Muscle of leg (tissue), 11 donors: ENCODE results near the gene BNIP5. TPM values are rescaled to one million over a fixed set of nuclear protein-coding genes. Genes with fewer than 3 reads are reported as not detected.
"Not testable (repeated sequence)": the region's sequence is repeated elsewhere in the genome, so short reads cannot be mapped to it uniquely, and the experiment has no call there.

ENCODE experiments used
- DNase-seq: peaks from one replicate; pipeline ENCODE4 v3.0.0; 2013
- H3K27ac ChIP-seq: one replicate; pipeline ENCODE4 v1.5.1; 2013; ENCODE audit warnings: mild to moderate bottlenecking, low read length, control low read depth
- H3K27me3 ChIP-seq: one replicate; pipeline ENCODE4 v1.6.1; 2013; ENCODE audit warnings: low read length; ENCODE audit not compliant: control insufficient read depth, insufficient read depth
- H3K36me3 ChIP-seq: one replicate; pipeline ENCODE4 v1.6.1; 2013; ENCODE audit warnings: low read length; ENCODE audit not compliant: control insufficient read depth, insufficient read depth
- H3K4me1 ChIP-seq: one replicate; pipeline ENCODE4 v1.6.1; 2013; ENCODE audit warnings: low read length; ENCODE audit not compliant: control insufficient read depth, insufficient read depth
- H3K4me3 ChIP-seq: one replicate; pipeline ENCODE4 v1.5.1; 2013; ENCODE audit warnings: low read length, control low read depth
- H3K9me3 ChIP-seq: replicated peaks from 2 replicates; pipeline ENCODE4 v1.6.1; 2013; ENCODE audit warnings: low read depth, low read length; ENCODE audit not compliant: control insufficient read depth
- WGBS: methylation state at CpG from one replicate; pipeline ENCODE4 v1.1.5; 2013; ENCODE audit warnings: missing lambda C conversion rate; ENCODE audit not compliant: insufficient coverage; 5-methylcytosine and 5-hydroxymethylcytosine counted together
- polyA plus RNA-seq, 8 donors: library from polyadenylated mRNA; unstranded; fragments of 120-200 nt; gene quantifications; one replicate each; pipeline versions ENCODE4 v1.2.1 to v1.2.3, GENCODE V29; 2013; ENCODE audit warnings: inconsistent platforms in 1 of 8, low replicate concordance in 1 of 8; ENCODE audit not compliant: insufficient read length in 8 of 8, insufficient read depth in 1 of 8
- total RNA-seq: library from RNA; stranded (reverse); fragments of 120-200 nt; gene quantifications from one replicate; pipeline ENCODE4 v1.2.4, GENCODE V29; 2013

The BNIP5 gene
- total and polyA plus RNA-seq, 9 donors, result 0.04 to 0.65 (median 0.07) TPM; not detected in 2

DNA sequence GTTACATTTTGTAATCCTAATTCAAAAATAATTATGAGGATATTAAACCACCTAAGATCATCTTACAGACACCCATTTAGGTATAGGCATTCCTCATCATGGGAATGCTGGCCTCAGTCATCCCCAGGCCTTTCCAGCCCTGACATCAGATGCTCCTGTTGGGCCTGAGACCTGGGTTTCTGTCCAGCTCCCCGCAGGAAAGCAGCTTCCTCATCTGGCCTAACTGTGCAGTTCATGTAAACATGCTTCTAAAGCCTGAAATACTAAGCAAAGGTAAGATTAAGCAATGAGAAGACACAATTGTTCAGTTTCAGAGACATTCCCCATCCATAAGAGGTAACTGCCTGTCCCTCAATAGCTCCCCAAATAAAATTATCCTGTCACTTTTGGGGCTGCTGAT is 31.7 kb upstream of the BNIP5 start:
- no peak overlapping the region for H3K27ac ChIP-seq
- no CpG with 5 or more reads among the region's 1 CpG for WGBS
- peaks cover 10% of the 10 kb centered on the region for H3K4me1 ChIP-seq
- no peaks in the 10 kb centered on the region for H3K9me3 ChIP-seq
- H3K36me3 ChIP-seq, result no peaks in the 10 kb centered on the region
- DNase-seq, result no peak
- peaks cover 7% of the 10 kb centered on the region for H3K27me3 ChIP-seq
- no peak overlapping the region for H3K4me3 ChIP-seq

DNA sequence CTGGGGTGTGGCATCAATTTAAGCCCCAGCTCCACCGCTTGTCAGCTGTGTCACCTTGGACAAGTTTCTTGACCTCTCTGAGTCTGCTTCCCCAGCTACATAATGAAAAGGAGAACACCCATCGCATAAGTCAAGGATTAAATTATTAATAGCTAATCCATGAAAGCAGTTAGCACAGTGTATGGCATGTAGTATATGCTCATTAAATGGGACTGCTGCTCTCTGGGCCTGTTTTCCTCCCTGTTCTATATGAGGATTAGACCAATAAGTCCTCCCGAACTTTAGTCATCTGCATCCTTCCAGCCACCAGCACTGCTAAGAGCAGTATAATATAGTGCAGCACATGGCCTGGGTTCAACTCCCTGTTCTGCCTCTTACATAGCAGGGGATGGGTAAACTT is 31.1 kb upstream of the BNIP5 start:
- H3K9me3 ChIP-seq, result no peaks in the 10 kb centered on the region
- no peaks in the 10 kb centered on the region for H3K36me3 ChIP-seq
- no CpG with 5 or more reads among the region's 3 CpGs for WGBS
- H3K4me3 ChIP-seq, result no peak overlapping the region
- no peak overlapping the region for H3K27ac ChIP-seq
- H3K27me3 ChIP-seq, result peaks cover 5% of the 10 kb centered on the region
- no peak for DNase-seq
- H3K4me1 ChIP-seq, result peaks cover 10% of the 10 kb centered on the region

DNA sequence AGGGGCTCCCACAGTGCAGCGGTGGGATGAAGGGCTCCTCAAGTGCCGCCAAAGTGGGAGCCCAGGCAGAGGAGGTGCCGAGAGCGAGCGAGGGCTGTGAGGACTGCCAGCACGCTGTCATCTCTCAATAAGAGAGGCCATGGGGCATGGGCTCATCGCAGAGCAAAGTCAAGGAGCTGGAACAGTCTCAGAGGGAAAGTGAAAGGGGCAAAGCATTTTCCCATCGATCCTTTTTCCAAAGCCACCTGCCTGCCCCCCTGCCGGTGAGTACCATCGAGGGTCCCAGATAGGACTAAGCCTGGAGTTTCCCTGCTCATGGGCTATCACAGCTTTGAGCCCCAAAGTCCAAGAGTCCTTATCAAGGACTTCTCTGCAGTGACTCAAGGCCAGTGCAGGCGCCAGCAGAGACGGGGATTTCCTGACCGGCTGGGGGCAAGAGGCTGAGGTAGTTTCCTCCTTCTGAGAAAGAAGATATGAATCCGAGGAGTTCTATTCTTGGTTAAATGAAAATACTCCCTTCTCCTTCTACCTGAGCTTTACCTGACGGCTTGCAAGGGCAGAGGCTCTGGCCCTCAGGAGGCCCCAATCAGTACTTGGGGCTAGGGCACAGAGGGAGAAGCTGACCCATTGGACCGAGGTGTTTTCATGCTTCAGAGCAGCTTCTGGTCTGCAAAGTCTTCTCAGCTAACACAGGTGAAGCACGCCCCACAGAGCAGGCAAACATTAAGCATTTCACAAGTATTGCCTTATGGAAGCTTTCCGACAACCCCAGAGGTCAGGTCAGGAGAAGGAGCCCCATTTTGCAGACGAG is 28.2 kb upstream of the BNIP5 start:
- DNase-seq, result no peak
- 85% methylated on average over 10 of the region's 19 CpGs for WGBS
- peaks cover 17% of the 10 kb centered on the region for H3K4me1 ChIP-seq
- H3K27ac ChIP-seq, result no peak overlapping the region
- H3K4me3 ChIP-seq, result no peak overlapping the region
- peaks cover 2% of the 10 kb centered on the region for H3K27me3 ChIP-seq
- no peaks in the 10 kb centered on the region for H3K36me3 ChIP-seq
- no peaks in the 10 kb centered on the region for H3K9me3 ChIP-seq

DNA sequence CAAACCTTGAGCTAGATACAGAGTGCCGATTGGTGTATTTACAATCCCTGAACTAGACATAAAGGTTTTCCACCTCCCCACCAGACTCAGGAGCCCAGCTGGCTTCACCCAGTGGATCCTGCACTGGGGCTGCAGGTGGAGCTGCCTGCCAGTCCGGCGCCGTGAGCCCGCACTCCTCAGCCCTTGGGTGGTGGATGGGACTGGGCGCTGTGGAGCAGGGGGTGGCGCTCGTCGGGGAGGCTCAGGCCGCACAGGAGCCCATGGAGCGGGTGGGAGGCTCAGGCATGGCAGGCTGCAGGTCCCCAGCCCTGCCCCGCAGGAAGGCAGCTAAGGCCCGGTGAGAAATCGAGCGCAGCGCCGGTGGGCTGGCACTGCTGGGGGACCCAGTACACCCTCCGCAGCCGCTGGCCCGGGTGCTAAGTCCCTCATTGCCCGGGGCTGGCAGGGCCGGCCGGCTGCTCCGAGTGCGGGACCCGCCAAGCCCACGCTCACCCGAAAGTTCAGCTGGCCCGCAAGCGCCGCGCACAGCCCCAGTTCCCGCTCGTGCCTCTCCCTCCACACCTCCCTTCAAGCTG is 27.5 kb upstream of the BNIP5 start:
- H3K27ac ChIP-seq, DNase-seq, H3K27me3 ChIP-seq, H3K4me3 ChIP-seq, H3K36me3 ChIP-seq, H3K9me3 ChIP-seq: not testable (repeated sequence)
- WGBS, result 97% methylated on average over 14 of the region's 34 CpGs
- H3K4me1 ChIP-seq, result peaks cover 15% of the 10 kb centered on the region

DNA sequence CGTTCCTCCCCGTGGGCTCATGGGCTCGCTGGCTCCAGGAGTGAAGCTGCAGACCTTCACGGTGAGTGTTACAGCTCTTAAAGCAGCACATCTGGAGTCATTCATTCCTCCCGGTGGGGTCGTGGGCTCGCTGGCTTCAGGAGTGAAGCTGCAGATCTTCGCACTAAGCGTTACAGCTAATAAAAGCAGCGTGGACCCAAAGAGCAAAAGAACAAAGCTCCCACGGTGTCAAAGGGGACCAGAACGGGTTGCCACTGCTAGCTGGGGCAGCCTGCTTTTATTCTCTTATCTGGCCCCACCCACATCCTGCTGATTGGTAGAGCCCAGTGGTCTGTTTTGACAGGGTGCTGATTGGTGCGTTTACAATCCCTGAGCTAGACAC is 26.7 kb upstream of the BNIP5 start:
- H3K36me3 ChIP-seq, H3K4me3 ChIP-seq, H3K9me3 ChIP-seq, H3K27ac ChIP-seq, DNase-seq, H3K27me3 ChIP-seq: not testable (repeated sequence)
- H3K4me1 ChIP-seq, result peaks cover 15% of the 10 kb centered on the region
- WGBS, result 27% methylated on average over 10 of the region's 13 CpGs

DNA sequence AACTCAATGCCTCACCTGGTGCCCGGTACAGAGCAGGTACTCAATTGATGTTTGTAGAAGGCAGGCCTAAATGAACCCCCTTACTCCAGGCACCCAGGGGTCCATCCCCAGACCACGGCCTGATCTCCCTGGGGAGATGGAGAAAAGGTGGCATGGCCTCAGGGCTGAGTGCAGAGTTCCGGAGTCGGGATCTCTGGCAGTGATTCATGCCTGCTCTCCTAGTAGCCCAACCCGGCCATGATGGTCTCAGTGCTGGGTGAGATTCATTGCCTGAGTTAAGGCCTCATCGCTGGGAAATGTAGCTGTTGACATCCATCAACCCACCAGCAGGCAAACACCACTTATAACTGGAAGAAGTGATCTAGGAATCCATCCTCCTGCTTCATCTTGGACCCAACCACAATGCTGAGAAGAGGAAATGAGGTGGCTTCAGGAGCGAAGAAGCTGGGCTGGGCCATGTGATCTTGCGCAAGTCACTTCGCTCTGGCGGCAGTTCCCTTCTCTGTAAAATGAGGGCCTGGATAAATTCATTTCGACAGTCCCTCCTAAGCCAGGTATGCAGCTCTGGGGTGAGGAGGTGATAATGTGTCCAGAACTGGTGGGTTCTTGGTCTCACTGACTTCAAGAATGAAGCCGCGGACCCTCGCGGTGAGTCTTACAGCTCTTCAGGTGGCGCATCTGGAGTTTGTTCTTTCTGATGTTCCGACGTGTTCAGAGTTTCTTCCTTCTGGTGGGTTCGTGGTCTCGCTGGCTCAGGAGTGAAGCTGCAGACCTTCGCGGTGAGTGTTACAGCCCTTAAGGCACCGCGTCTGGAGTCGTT is 26.1 kb upstream of the BNIP5 start:
- peaks cover 20% of the 10 kb centered on the region for H3K4me1 ChIP-seq
- 50% methylated on average over 21 of the region's 25 CpGs for WGBS
- H3K36me3 ChIP-seq, result no peaks in the 10 kb centered on the region
- no peak overlapping the region for H3K27ac ChIP-seq
- no peaks in the 10 kb centered on the region for H3K9me3 ChIP-seq
- no peak for DNase-seq
- H3K27me3 ChIP-seq, result peaks cover 2% of the 10 kb centered on the region
- no peak overlapping the region for H3K4me3 ChIP-seq

GRCh38 chr6:36361071-36361470 is 24.4 kb upstream of the BNIP5 start:
- no peaks in the 10 kb centered on the region for H3K9me3 ChIP-seq
- WGBS, result 63% methylated on average over 6 of the region's 11 CpGs
- H3K4me3 ChIP-seq, result no peak overlapping the region
- peaks cover 10% of the 10 kb centered on the region for H3K27me3 ChIP-seq
- no peak overlapping the region for H3K27ac ChIP-seq
- no peak for DNase-seq
- no peaks in the 10 kb centered on the region for H3K36me3 ChIP-seq
- peaks cover 20% of the 10 kb centered on the region for H3K4me1 ChIP-seq

DNA sequence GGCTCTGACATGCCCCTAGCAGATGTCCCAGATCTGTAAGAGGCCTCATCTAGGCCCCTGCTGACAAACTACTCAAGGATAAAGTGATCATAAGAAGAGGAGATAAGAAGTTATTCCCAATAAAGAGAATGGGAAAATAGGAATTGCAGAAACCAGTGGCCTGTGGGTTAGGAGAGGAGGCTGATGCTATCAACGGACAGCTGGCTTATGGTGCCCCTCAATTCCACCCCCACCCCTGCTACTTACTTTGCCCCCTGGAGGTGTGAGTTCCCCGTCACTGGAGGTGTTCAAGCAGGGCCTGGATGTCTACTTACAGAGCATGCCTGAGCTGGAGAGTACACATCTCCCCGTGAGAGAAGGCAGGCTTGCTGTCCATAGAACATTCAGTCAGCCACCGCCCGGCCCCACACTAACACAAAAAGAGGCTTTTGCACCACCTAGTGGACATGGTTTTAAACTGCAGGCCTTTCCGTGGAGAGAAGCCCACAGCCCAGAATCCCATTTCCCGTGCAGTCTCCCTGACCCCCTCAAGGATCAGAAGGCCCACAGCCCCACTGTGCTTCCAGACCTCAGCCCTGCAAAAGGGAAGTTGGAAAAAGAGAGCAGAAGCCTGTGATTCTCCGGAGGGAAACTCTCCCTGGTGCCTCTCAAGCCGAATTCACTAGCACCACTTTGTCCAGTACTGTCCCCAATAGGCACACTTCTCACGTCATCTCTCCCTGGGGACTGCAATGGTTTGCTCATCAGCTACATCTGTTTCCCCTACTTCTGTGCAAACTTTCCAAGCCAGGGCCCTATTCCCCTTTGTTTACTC is 23.8 kb upstream of the BNIP5 start:
- H3K4me3 ChIP-seq, result no peak overlapping the region
- H3K9me3 ChIP-seq, result no peaks in the 10 kb centered on the region
- H3K36me3 ChIP-seq, result no peaks in the 10 kb centered on the region
- H3K27me3 ChIP-seq, result peaks cover 10% of the 10 kb centered on the region
- 8% methylated on average over 3 of the region's 10 CpGs for WGBS
- DNase-seq, result peak; percentile 91
- H3K4me1 ChIP-seq, result peaks cover 20% of the 10 kb centered on the region
- H3K27ac ChIP-seq, result no peak overlapping the region

DNA sequence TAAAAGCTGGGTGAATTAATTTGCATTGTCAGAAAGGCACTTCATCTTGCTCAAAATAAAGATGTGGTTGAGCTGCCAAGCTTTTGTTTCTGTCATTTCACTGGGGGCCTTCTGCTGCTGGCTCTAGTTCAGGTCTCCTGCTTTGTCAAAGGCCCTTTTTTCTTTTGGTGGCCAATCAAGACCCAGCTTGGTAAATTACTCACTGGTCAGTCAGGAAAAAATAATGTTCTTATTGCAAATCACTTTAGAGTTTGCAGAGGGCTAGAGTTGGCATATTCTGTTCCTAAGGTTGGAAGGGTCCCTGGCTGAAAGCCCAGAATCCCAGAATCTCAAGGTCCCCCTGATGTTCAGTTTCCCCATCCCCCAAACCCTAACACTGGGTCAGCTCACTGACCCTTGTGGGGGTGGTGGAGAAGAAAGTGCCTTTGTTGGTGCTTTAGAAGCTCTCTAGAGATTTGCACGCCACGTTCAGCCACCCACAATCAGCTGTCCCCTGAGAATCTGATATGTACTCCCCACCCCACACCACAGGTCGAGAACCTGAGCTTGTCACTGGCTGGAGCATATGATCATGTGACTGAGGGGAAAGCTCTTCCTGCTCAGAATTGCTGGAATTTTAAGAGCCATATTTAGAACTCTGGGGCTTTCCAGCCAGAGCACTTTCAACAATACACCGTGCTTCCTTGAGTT is 21.7 kb upstream of the BNIP5 start:
- H3K27ac ChIP-seq, result peak overlapping the region; percentile 47
- no peak overlapping the region for H3K4me3 ChIP-seq
- H3K36me3 ChIP-seq, result no peaks in the 10 kb centered on the region
- WGBS, result no CpG with 5 or more reads among the region's 4 CpGs
- peak; percentile 45 for DNase-seq
- no peaks in the 10 kb centered on the region for H3K9me3 ChIP-seq
- H3K4me1 ChIP-seq, result peaks cover 20% of the 10 kb centered on the region
- peaks cover 10% of the 10 kb centered on the region for H3K27me3 ChIP-seq
